MCF 10A (cell line): ENCODE measurements around the gene MKRN2. TPM values are rescaled to one million over a fixed set of nuclear protein-coding genes. Genes with fewer than 3 reads are reported as not detected.

Experiments used
- BruUV-seq: library from RNA; stranded (reverse); fragments of 400-500 nt; replicated peaks from 2 replicates; lab custom pipeline; 2021; lab: Mats Ljungman, UMichigan
- CTCF ChIA-PET: fragments of 300-600 bp; sonication (Branson Sonifier 250); formaldehyde crosslinking; extraction: SDS; loops from one replicate; lab custom pipeline; 2021; ENCODE audit warnings: antibody characterized with exemption, inconsistent platforms; lab: Yijun Ruan, JAX
- POLR2A ChIA-PET: fragments of 300-600, 350-650 bp; sonication (Branson Sonifier 250); formaldehyde crosslinking; extraction: SDS; loops from one replicate; lab custom pipeline; 2020; ENCODE audit warnings: antibody characterized with exemption, inconsistent platforms; lab: Yijun Ruan, JAX
- DNase-seq: peaks from one replicate; pipeline ENCODE4 v3.0.0-alpha.2; 2018; ENCODE audit not compliant: unreplicated experiment
- H3K27ac Mint-ChIP-seq: one replicate; pipeline ENCODE4 v1.8.0; 2022; ENCODE audit warnings: mild to moderate bottlenecking, low read depth, mixed read lengths; ENCODE audit not compliant: unreplicated experiment
- H3K27me3 Mint-ChIP-seq: one replicate; pipeline ENCODE4 v1.8.0; 2022; ENCODE audit warnings: mixed read lengths; ENCODE audit not compliant: insufficient read depth, unreplicated experiment
- H3K36me3 Mint-ChIP-seq: one replicate; pipeline ENCODE4 v1.8.0; 2022; ENCODE audit warnings: mild to moderate bottlenecking, moderate library complexity, mixed read lengths; ENCODE audit not compliant: insufficient read depth, unreplicated experiment
- H3K4me1 Mint-ChIP-seq: one replicate; pipeline ENCODE4 v1.8.0; 2022; ENCODE audit warnings: mixed read lengths; ENCODE audit not compliant: insufficient read depth, unreplicated experiment
- H3K4me3 Mint-ChIP-seq: one replicate; pipeline ENCODE4 v1.8.0; 2022; ENCODE audit warnings: mild to moderate bottlenecking, moderate library complexity, mixed read lengths; ENCODE audit not compliant: unreplicated experiment
- H3K9me3 Mint-ChIP-seq: one replicate; pipeline ENCODE4 v1.8.0; 2022; ENCODE audit warnings: mixed read lengths; ENCODE audit not compliant: unreplicated experiment
- CTCF ChIP-seq: fragments of 200-600 bp; IDR thresholded peaks from one replicate; pipeline ENCODE4 v1.8.0; 2022; ENCODE audit warnings: antibody characterized with exemption, mild to moderate bottlenecking; ENCODE audit not compliant: unreplicated experiment
- intact Hi-C: fragments of 100-400 bp; cut with micrococcal nuclease; formaldehyde crosslinking; loops from 2 replicates; pipeline ENCODE4 v1.14.1; 2022
- total RNA-seq: library from RNA; stranded (reverse); gene quantifications from 2 replicates; pipeline ENCODE4 v1.2.3, GENCODE V29; 2022

Gene MKRN2
- total RNA-seq, 1 experiment from 2014 or later = 25.6 TPM

- Mint-ChIP-seq H3K9me3 (no peaks in the 10 kb centered on the region), H3K4me3 (no peak overlapping the region), H3K4me1 (peaks cover 23% of the 10 kb centered on the region), H3K36me3 (peaks cover 33% of the 10 kb centered on the region), H3K27me3 (no peaks in the 10 kb centered on the region), H3K27ac (peak overlapping the region; percentile 93)
- no peak for DNase-seq
- ChIA-PET POLR2A (interaction anchor here (0.7 to 5.4 kb wide), 7 partner anchors 10 to 155 kb away, joined by 3 to 71 read pairs (median 9); partner anchors contain the start of genes MKRN2, MKRN2OS, RAF1 and TSEN2), CTCF (interaction anchor here (0.6 to 2.6 kb wide), 3 partner anchors 14 to 374 kb away, joined by 3 to 9 read pairs (median 5); no protein-coding TSS in a partner anchor)
- no peak for TF ChIP-seq CTCF
- intact Hi-C loops = loop anchor here (5.0 kb wide), 1 partner anchor 48 kb away; the partner anchor contains the start of gene MKRN2
- no TSS peak for BruUV-seq
These were observed 47.4 kb upstream of the MKRN2 start for GRCh38 chr3:12509466-12509865.

GRCh38 chr3:12512534-12513118, 44.3 kb upstream of the MKRN2 start:
- no peak overlapping the region for H3K4me3 Mint-ChIP-seq
- intact Hi-C loops = no loop called here
- H3K9me3 Mint-ChIP-seq = no peaks in the 10 kb centered on the region
- H3K27me3 Mint-ChIP-seq = no peaks in the 10 kb centered on the region
- DNase-seq = no peak
- no TSS peak for BruUV-seq
- ChIA-PET POLR2A (interaction anchor here (0.9 kb wide), 1 partner anchor 10 kb away, joined by 4 read pairs; no protein-coding TSS in a partner anchor), CTCF (interaction anchor here (0.6 kb wide), 1 partner anchor 403 kb away, joined by 3 read pairs; no protein-coding TSS in a partner anchor)
- peaks cover 14% of the 10 kb centered on the region for H3K4me1 Mint-ChIP-seq
- no peak for TF ChIP-seq CTCF
- peaks cover 24% of the 10 kb centered on the region for H3K36me3 Mint-ChIP-seq
- no peak overlapping the region for H3K27ac Mint-ChIP-seq

- Mint-ChIP-seq H3K9me3 (no peaks in the 10 kb centered on the region), H3K27me3 (no peaks in the 10 kb centered on the region), H3K4me3 (no peak overlapping the region), H3K36me3 (peaks cover 28% of the 10 kb centered on the region), H3K27ac (no peak overlapping the region), H3K4me1 (peaks cover 2% of the 10 kb centered on the region)
- no peak for DNase-seq
- ChIA-PET CTCF (interaction anchor here (0.6 kb wide), 2 partner anchors 11 to 30 kb away, joined by 3 read pairs; partner anchors contain the start of gene TSEN2), POLR2A (interaction anchor here (0.9 kb wide), 2 partner anchors 9 to 30 kb away, joined by 3 to 4 read pairs; partner anchors contain the start of gene TSEN2)
- no TSS peak for BruUV-seq
- intact Hi-C loops = no loop called here
- no peak for TF ChIP-seq CTCF
These were observed 43.0 kb upstream of the MKRN2 start for GRCh38 chr3:12513694-12514446.

GRCh38 chr3:12515631-12516030, 41.3 kb upstream of the MKRN2 start:
- intact Hi-C loops = no loop called here

More at GRCh38 chr3:12515631-12516030, 41.3 kb upstream of the MKRN2 start:
- Mint-ChIP-seq H3K4me1 (no peaks in the 10 kb centered on the region), H3K27me3 (no peaks in the 10 kb centered on the region), H3K9me3 (no peaks in the 10 kb centered on the region), H3K27ac (no peak overlapping the region), H3K36me3 (peaks cover 45% of the 10 kb centered on the region), H3K4me3 (no peak overlapping the region)
- no peak for TF ChIP-seq CTCF
- POLR2A ChIA-PET = interaction anchor here (0.6 to 0.9 kb wide), 2 partner anchors 10 to 38 kb away, joined by 3 to 4 read pairs; no protein-coding TSS in a partner anchor
- BruUV-seq = no TSS peak
- DNase-seq = no peak
- CTCF ChIA-PET = no interaction called here
